NCI-H446 (cell line): Measurements from ENCODE around the gene ZC3H6.
"Not testable (repeated sequence)": the region's sequence is repeated elsewhere in the genome, so short reads cannot be mapped to it uniquely, and the experiment has no call there.

Experiments used
- DNase-seq, 2 experiments: peaks; one replicate each; lab custom pipeline; 2025; lab: John Stamatoyannopoulos, UW

Gene ZC3H6

GRCh38 chr2:112277596-112278220 lies 2.3 kb downstream of the ZC3H6 start:
- DNase-seq: no peak

- not testable (repeated sequence) for DNase-seq
Measured at GRCh38 chr2:112282066-112282465, 6.7 kb downstream of the ZC3H6 start.

- not testable (repeated sequence) for DNase-seq
Measured at GRCh38 chr2:112283535-112283934, 8.1 kb downstream of the ZC3H6 start.

GRCh38 chr2:112290088-112290487 lies 14.7 kb downstream of the ZC3H6 start:
- DNase-seq: no peak

- DNase-seq: no peak
Measured at GRCh38 chr2:112290648-112291047, 15.3 kb downstream of the ZC3H6 start.

GRCh38 chr2:112293636-112294401 lies 18.4 kb downstream of the ZC3H6 start:
- DNase-seq: no peak

GRCh38 chr2:112295407-112296078 lies 20.1 kb downstream of the ZC3H6 start:
- DNase-seq: no peak

- no peak for DNase-seq
Measured at GRCh38 chr2:112296407-112296806, 21.0 kb downstream of the ZC3H6 start.

GRCh38 chr2:112301171-112301584 lies 25.8 kb downstream of the ZC3H6 start:
- no peak for DNase-seq

GRCh38 chr2:112301973-112302372 lies 26.6 kb downstream of the ZC3H6 start:
- DNase-seq: no peak

- no peak for DNase-seq
Measured at GRCh38 chr2:112304298-112304941, 29.0 kb downstream of the ZC3H6 start.

GRCh38 chr2:112305132-112305531 lies 29.7 kb downstream of the ZC3H6 start:
- DNase-seq: no peak

- no peak for DNase-seq
Measured at GRCh38 chr2:112310906-112311305, 35.5 kb downstream of the ZC3H6 start.

GRCh38 chr2:112311932-112312331 lies 36.5 kb downstream of the ZC3H6 start:
- DNase-seq: no peak

- DNase-seq: no peak
Measured at GRCh38 chr2:112312821-112313220, 37.4 kb downstream of the ZC3H6 start.

- DNase-seq: no peak
Measured at GRCh38 chr2:112314856-112315255, 39.5 kb downstream of the ZC3H6 start.

GRCh38 chr2:112317303-112318158 lies 42.1 kb downstream of the ZC3H6 start:
- no peak for DNase-seq

GRCh38 chr2:112318515-112318914 lies 43.1 kb downstream of the ZC3H6 start:
- no peak for DNase-seq

GRCh38 chr2:112321375-112322320 lies 46.3 kb downstream of the ZC3H6 start:
- DNase-seq: no peak

GRCh38 chr2:112322919-112323318 lies 47.5 kb downstream of the ZC3H6 start:
- DNase-seq: no peak
